GM21526 (cell line): ENCODE results near the gene SUN1.
"Not testable (repeated sequence)": the region's sequence is repeated elsewhere in the genome, so short reads cannot be mapped to it uniquely, and the experiment has no call there.

Source experiments
- ATAC-seq: cut with Tn5 transposase; IDR thresholded peaks from one replicate; pipeline ENCODE4 v1.9.1; 2021; ENCODE audit warnings: moderate library complexity; ENCODE audit not compliant: unreplicated experiment, low FRiP score

Gene SUN1

DNA sequence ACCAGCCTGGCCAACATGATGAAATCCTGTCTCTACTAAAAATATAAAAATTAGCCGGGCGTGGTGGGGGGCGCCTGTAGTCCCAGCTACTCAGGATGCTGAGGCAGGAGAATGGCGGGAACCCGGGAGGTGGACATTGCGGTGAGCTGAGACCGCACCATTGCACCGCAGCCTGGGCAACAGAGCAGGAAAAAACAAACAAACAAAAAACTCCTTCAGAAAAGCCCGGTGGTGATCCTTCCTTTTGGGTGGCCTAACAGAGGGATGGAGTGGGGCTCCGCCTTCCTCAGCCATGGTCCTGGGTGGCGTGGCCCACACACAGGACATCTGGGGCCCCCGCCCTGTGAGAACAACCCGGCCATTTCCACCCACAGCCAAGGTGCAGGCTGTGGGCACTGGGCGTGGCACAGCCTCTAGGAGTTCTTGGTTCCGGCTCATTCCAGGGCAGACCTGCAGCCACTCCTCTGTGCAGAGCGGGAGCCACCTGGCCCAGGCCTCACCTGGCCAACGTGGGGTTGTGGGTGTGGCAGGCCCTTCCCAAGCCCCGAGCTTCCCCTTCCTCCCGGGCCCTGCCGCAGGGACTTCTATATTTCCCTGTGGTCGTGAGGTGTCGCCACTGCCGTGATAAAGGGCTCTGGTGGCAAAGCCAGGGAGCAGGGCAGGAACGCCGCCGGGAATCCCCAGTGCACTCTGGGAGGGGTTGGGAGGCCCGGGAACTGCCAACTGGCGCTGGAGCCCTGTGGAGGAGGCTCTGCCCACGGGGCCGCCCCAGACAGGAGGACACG is 81.7 kb downstream of the SUN1 start:
- no peak for ATAC-seq

DNA sequence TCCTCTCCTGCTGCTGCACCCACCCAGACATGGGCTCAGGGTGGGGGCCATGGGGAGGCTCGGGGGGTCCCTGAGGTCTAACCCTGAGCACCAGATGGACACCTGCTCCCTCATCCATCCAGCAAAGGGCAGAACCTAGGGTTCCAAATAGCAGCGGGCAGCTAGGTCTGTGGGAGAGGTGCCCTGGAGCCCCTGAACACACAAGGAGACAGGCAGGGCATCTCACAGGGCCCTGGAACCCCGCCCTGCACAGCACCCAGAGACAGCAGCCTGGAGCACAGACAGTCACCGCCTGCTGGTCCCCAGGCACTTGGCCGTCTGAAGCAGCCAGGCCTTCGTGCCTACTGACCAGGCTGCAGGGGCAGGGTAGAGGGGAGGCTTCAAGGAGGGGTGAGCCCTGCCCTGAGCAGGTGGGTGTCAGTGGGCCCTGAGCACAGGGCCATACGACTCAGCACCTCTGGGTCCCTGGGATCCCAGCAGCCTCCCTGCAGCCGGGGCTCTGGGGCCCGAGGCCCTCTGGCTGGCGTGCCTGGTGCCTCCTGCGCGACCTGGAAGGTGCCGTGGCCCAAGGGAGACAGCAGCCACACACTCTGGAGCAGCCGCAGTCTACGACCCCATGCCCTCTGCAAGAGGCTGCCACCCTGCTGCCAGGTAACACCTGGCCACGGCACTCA is 82.4 kb downstream of the SUN1 start:
- no peak for ATAC-seq

DNA sequence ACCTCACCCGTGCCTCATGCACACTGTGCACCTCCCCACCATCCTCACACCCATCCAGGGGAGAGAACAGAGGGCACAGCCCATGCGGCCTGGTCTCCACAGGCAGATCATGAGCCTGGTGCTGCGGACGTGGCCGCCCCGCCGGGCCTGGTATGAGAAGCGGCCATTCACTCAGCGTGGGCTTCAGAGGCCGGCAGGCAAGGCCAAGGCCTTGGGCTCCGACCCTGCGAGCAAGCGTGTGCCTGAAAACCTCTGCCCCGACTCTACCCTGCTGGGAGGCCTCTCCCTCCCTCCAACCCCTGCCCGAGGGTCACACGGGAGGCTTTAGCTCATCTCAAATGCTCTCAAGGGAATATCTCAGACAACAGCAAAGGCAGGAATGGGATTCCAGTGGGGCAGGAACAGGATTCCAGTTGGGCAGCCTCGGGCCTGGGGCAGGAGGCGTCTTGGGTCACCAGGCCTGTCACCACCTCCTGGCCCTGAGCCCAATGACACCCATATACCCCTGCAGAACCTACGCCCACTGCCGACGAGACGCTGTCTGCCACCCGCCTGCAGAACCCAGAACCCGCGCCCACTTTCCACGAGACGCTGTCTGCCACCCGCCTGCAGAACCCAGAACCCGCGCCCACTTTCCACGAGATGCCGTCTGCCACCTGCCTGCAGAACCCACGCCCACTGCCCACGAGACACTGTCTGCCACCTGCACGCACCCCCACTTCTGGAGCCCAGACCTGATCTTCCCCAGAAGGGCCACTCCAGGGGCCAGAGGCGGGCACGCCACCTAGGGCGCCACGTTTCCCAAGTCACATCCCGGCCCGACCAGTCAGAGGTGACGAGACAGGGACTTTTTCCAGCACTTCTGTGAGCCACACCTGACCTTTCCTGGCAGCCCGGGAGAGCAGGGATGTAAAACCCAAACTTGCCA is 83.3 kb downstream of the SUN1 start:
- no peak for ATAC-seq

DNA sequence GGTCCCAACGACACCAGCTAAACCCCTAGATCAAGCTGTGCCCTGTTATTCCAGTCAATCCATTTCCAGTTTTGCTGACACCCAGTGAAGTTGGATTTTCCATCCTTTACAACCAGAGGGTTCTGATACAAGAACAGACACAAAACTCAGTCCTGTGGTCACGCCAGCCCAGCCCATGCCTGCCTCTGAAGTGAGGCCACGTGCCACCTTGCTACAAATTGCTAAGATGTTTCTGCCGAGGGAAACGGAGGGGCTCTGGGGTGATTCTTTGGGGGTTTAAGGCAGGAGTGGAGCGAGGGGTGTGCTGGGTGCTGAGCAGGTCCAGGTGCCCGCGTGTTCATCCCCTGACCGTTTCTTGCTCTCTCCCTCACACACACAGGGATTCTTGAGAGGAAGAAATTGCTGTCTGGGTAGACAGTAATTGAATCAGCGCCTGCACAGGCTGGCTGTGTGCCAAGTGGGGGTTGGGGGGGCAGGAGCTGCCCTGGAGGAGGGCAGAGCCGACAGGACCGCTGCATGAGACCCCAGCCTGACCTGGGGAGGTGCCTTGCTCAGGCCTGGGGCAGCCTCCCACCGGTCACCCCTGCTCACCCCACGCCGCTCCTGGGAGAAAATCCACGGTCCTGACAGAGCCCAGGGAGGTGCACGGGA is 84.1 kb downstream of the SUN1 start:
- no peak for ATAC-seq

DNA sequence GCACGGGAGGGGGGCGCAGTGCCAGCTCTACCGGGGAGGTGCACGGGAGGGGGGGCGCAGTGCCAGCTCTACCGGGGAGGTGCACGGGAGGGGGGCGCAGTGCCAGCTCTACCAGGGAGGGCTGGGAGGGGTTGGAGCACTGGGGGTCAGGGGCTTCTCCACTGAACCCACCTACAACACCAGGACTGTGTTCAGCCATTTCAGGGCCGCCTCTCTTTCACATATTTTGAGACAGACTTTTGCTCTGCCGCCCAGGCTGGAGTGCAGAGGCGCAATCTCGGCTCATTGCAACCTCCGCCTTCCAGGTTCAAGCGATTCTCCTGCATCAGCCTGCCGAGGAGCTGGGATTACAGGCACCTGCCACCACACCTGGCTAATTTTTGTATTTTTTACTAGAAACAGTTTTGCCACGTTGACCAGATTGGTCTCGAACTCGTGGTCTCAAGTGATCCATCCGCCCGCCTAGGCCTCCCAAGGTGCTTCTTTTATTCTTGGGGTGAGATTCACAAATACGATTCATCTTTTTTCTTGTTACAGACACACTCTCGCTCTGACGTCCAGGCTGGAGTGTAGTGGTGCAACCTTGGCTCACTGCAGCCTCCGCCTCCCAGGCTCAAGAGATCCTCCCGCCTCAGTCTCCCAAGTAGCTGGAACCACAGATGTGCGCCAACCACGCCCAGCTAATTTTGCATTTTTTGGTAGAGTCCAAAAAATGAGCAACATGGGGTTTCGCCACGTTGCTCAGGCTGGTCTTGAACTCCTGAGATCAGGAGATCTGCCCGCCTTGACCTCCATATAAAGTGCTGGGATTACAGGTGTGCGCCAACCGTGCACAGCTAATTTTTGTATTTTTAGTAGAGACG is 85.2 kb downstream of the SUN1 start:
- ATAC-seq = no peak

DNA sequence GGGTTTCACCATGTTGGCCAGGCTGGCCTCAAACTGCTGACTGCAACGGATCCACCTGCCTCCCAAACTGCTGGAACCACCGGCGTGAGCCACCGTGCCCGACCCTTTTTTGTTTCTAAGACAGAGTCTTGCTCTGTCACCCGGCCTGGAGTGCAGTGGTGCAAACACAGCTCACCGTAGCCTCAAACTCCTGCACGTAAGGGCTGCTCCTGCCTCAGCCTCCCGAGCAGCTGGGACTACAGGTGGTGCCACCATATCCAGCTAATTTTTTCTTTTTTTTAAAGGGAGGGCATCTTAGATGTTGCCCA is 85.8 kb downstream of the SUN1 start:
- ATAC-seq = no peak

DNA sequence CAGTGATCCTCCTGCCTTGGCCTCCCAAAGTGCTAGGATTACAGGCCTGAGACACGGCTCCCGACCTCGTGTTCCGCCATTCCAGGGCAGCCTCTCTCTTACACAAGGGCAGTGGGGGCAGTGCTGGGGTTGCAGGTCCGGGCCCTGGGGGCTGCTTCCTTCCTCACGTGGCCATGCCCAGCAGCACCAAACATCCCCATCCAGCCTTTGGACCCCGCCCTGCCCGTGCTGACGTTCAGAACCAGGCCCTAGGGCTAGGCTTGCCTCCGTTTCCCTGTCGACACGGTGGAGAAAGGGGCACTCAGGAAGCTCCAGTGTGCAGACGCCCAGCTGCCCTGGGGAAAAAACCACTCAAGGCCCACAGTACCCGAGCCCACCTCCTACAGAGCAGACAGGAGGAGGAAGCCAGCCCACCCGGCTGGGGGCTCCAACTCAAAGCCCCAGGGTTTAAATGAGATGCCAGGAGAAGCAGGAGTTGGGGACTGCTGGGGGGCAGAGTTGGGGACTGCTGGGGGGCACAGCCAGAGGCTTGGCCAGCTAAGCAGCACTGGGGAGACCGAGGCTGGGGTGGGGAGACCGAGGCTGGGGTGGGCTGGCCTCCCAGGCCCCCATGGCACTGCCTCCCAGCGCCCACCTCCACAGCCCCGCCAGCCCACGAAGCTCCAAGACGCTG is 86.3 kb downstream of the SUN1 start:
- ATAC-seq = no peak

DNA sequence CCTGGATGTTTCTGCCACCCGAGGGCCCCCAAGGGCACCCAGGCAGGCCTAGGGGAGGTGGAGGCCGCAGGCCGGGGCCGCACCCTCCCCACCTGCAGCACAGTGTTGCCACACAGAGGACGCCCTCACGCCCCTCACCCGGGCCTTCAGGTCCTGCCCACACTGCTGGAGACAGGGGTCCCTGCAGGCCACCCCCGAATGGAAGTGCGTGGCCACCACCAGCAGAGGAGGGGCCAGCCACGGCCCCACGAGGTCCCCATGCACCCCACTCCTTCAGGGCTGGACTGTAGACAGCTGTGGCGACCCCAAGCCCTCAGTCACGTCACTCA is 86.8 kb downstream of the SUN1 start:
- no peak for ATAC-seq

DNA sequence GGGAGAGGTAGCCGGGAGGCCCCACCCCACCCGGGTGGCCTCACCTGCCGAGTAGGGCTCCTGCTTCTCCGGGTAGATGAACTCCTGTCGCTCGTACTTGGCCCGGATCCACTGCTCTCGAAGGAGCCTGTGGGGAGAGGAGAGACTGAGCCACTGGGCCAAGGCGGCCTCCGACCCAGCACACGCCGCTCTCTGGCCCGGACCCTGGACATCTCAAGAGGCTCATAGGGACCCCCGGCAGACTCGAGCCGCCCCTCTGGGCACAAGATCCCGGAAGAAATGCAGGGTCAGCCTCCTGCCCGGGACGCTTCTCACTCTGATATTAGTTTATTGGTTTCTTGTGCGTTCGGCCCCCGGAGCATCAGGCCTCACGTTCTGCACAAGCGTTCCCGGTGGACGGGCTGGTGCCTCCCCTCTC is 87.7 kb downstream of the SUN1 start:
- no peak for ATAC-seq

DNA sequence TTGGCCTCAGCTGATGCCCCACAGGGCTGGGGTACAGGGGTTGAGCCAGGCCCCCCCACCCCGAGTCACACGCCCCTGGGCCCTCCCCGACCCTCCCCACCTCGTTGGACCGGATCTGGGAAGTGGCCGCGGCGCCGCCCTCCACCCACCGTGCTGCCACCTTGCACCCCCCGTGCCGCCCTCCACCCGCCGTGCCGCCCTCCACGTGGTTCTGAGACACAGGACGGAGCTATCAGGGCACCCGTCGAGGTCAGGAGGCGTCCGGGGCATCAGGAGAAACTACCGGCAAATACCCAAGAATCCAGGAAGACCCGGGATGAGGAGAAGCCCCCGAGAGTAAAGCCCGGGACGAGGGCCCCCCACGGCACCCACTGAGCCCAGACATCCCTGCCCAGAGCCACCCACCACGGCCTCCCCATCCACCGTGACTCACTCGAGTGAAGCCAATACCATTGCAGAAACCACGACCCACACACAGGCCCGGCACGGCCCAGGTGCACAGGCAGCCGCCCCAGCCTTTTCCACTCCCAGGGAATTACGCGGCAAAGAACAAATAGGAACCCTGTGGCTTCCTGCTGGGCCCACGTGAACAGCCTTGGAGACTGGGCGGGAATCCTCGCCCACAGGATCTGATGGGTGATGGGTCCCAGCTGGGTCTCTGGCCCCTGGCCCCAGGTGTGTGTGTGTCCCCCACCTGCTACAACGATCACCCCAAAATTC is 88.2 kb downstream of the SUN1 start:
- no peak for ATAC-seq

DNA sequence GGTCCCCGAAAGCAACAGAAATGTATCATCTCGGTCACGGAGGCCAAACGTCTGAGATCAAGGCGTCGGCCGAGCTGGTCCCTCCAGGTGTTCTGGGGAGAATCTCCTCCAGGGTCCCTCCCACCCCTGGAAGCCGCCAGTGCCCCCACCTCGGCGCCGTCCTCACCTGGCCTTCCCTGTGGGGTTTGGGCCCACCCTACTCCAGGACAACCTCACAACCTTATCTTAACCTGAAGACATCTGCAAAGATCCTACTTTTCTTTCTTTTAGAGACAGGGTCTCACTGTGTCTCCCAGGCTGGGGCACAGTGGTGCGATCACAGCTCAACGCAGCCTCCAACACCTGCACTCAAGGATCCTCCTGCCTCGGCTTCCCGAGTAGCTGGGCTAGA is 88.8 kb downstream of the SUN1 start:
- ATAC-seq = no peak

DNA sequence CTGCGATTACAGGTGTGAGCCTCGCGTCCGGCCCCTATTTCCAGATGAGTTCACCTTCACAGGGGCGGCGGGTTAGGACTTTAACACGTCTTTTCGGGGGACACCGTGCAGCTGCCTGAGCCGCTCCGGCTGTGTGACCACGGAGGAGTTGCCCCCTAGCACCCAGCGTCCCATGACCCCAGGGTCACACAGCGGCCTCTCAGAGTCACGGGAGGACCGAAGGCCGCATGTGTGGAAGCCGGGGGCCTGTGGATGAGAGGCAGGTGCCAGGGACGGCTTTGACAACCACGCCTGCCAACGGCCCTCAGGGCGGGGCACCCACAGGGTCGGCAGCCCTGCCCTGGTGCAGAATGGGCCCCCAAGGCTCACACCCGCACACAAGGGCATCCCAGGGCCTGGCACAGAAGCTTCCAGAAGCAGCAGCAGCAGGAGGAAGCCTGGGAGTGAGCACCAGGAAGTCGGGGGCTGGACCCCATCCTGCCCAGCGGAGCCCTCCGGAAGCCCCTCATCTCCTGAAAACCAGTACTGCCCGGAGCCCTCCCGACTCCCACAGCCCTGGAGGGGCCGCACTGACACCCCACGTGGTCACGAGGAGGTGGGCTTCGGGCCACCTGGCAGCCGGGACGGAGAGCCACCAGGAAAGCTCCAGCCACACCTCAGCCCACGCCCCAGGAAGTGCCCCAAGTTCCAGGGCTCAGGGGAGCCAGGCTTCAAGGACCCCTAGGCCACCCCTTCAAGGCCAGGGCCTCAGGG is 89.5 kb downstream of the SUN1 start:
- no peak for ATAC-seq

DNA sequence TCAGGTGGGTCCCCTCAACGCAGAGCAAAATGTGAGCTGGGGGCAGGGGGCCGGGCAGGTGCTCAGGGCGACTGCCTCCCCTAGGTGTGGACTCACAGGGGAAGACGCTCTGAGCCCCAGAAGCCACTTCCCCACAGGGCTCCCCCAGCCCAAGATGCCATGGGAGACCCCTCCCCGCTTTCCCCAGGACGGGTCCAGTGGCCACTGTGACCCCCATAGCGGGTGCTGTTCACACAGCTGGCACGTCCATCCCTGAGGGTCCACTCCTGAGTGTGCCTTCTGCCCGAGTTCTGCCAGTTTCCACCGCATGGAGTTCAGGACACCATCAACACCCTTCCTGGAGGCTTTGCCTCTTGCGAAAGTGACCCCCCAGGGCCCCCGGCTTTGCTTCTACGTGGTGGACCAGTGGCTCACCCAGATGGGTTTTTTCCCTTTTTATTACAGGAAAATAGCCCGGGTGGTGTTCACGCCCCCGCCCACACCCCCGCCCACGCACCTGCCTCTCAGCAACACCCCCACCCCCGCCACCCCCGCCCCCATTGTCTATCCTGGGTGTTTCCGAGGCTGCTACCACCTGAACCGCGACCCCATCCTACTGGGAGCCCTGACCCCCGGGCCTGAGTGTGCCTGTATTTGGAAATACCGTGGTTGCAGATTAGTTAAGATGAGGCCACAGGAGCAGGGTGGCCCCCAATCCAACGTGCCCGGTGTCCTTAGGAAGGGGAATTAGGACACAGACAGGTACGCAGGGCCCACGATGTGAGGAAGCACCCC is 90.2 kb downstream of the SUN1 start:
- no peak for ATAC-seq

DNA sequence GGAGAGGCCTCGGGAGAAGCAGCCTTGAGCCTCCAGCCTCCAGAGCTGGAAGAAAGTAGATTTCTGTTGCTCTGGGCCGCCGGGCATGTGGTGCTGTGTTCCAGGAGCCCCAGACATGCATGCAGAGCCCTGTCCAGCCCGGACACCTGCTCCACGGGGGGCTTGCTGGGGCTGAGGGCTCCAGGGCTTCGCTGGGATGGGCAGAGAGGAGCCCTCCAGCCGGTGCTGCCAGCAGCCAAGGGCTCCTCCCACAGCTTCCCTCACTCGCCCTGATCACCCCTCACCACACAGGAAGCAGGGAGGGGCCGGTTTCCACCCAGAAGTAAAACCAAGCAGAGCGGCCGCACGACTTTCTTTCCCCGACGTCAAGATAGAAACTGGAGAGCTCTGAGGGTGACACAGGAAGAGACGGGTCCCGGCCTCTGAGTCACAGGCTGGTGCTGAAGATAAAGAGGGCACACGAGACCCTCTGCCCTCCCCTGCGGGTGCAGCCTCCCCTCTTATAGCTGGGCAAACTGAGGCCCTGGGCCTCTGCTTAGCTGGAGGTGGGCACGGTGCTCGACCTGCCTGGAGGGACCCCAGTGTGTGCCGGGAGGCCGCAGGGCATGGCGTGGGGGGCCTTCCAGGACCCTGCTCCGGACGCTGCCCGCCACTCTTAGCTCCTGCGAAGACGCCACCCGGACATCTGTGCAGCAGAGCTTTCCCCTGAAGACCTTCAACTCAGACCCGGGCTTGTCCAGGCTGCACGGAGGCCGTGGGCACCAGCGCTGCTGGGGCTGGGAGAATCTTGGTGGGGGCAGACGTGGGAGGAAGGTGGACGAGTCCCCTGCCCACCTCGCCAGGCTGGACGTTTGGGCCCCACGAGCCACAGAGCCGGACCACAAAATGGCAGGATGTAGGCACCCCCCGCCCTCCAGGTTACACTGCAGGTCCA is 91.1 kb downstream of the SUN1 start:
- peak; percentile 71 for ATAC-seq

DNA sequence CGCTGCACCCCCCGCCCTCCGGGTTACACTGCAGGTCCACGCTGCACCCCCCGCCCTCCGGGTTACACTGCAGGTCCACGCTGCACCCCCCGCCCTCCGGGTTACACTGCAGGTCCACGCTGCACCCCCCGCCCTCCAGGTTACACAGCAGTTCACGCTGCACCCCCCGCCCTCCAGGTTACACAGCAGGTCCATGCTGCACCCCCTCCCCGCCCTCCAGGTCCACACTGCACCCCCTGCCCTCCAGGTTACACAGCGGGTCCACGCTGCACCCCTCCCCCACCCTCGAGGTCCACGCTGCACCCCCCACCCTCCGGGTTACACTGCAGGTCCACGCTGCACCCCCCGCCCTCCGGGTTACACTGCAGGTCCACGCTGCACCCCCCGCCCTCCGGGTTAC is 91.8 kb downstream of the SUN1 start:
- ATAC-seq = not testable (repeated sequence)
